BE2C (cell line): ENCODE data around the gene GADL1.

ENCODE experiments used
- DNase-seq: peaks from one replicate; pipeline ENCODE4 v3.0.0-alpha.2; 2020
- H3K27me3 ChIP-seq: fragments of 250-450 bp; sonication (Bioruptor Pico); 2 replicates; pipeline ENCODE4 v1.5.1; 2020; ENCODE audit warnings: mild to moderate bottlenecking
- H3K36me3 ChIP-seq: fragments of 250-450 bp; sonication (Bioruptor Pico); 2 replicates; pipeline ENCODE4 v1.5.1; 2020; ENCODE audit warnings: mild to moderate bottlenecking
- H3K4me1 ChIP-seq: fragments of 250-450 bp; sonication (Bioruptor Pico); 2 replicates; pipeline ENCODE4 v1.5.1; 2020
- H3K4me3 ChIP-seq: 2 replicates; pipeline ENCODE4 v1.5.1; 2011; ENCODE audit warnings: low read depth, low read length
- H3K9me3 ChIP-seq: fragments of 250-450 bp; sonication (Bioruptor Pico); 2 replicates; pipeline ENCODE4 v1.5.1; 2020
- TF ChIP-seq, protein P1 (sequence below): IDR thresholded peaks from 2 replicates; pipeline ENCODE4 v1.5.1; 2012; ENCODE audit warnings: mild to moderate bottlenecking, low read depth, low read length

The GADL1 gene

DNA sequence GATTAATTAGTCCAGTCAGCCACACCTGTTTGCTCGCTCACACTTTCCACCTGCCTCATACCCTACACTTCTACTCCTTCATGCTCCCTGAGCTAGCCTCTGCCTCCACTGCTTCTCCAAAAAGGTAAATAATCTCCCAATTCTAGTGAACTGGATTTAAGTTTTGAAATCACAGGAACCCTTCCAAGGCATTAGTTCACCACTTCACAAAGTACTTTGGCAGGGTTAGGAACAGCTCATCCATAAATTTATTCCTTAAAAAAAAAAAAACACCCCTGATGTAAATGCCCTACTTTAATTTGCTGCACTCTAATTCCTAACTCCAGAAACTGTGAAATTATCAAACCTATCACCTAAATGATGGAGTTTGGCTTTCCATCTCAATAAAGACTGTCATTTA lies 58.3 kb downstream of the GADL1 start:
- TF ChIP-seq, protein P1, sequence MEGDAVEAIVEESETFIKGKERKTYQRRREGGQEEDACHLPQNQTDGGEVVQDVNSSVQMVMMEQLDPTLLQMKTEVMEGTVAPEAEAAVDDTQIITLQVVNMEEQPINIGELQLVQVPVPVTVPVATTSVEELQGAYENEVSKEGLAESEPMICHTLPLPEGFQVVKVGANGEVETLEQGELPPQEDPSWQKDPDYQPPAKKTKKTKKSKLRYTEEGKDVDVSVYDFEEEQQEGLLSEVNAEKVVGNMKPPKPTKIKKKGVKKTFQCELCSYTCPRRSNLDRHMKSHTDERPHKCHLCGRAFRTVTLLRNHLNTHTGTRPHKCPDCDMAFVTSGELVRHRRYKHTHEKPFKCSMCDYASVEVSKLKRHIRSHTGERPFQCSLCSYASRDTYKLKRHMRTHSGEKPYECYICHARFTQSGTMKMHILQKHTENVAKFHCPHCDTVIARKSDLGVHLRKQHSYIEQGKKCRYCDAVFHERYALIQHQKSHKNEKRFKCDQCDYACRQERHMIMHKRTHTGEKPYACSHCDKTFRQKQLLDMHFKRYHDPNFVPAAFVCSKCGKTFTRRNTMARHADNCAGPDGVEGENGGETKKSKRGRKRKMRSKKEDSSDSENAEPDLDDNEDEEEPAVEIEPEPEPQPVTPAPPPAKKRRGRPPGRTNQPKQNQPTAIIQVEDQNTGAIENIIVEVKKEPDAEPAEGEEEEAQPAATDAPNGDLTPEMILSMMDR = no peak
- H3K27me3 ChIP-seq = no peaks in the 10 kb centered on the region
- H3K9me3 ChIP-seq = no peaks in the 10 kb centered on the region
- H3K4me3 ChIP-seq = no peak overlapping the region
- no peaks in the 10 kb centered on the region for H3K36me3 ChIP-seq
- DNase-seq = no peak
- no peaks in the 10 kb centered on the region for H3K4me1 ChIP-seq

DNA sequence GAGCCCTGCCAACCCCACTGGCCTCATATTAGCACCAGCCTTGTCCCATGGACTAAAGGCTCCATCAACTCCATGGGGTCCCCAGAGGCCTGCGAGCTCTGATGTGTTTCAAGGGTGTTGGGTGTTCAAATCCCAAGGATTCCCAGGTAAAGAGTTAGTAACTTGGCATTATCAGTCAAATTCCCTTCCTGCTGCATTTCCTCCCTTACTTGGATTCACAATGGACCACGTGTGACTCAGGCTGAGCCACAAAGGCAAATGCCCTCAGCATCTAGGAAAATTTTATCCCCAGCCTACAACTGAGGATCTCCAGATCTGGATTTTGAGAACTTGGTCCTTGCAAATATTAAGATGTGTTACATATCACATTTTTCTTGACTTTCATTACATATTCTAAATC lies 58.8 kb downstream of the GADL1 start:
- H3K4me3 ChIP-seq = no peak overlapping the region
- H3K36me3 ChIP-seq = no peaks in the 10 kb centered on the region
- DNase-seq = no peak
- H3K9me3 ChIP-seq = no peaks in the 10 kb centered on the region
- no peaks in the 10 kb centered on the region for H3K4me1 ChIP-seq
- no peaks in the 10 kb centered on the region for H3K27me3 ChIP-seq
- TF ChIP-seq, protein P1 = no peak

GRCh38 chr3:30832961-30833575 lies 61.4 kb downstream of the GADL1 start:
- Histone ChIP-seq H3K9me3 (no peaks in the 10 kb centered on the region), H3K4me1 (no peaks in the 10 kb centered on the region), H3K27me3 (no peaks in the 10 kb centered on the region), H3K4me3 (no peak overlapping the region), H3K36me3 (no peaks in the 10 kb centered on the region)
- TF ChIP-seq, protein P1 = no peak
- DNase-seq = no peak

GRCh38 chr3:30827080-30827479 lies 67.4 kb downstream of the GADL1 start:
- no peaks in the 10 kb centered on the region for H3K36me3 ChIP-seq
- H3K9me3 ChIP-seq = no peaks in the 10 kb centered on the region
- DNase-seq = no peak
- TF ChIP-seq, protein P1 = no peak
- H3K27me3 ChIP-seq = no peaks in the 10 kb centered on the region
- no peaks in the 10 kb centered on the region for H3K4me1 ChIP-seq
- H3K4me3 ChIP-seq = no peak overlapping the region

- Histone ChIP-seq H3K4me3 (no peak overlapping the region), H3K9me3 (no peaks in the 10 kb centered on the region), H3K27me3 (no peaks in the 10 kb centered on the region), H3K36me3 (no peaks in the 10 kb centered on the region), H3K4me1 (no peaks in the 10 kb centered on the region)
- DNase-seq = no peak
- TF ChIP-seq, protein P1 = no peak
These were observed 67.9 kb downstream of the GADL1 start for GRCh38 chr3:30826531-30826942.

- Histone ChIP-seq H3K4me3 (no peak overlapping the region), H3K36me3 (no peaks in the 10 kb centered on the region), H3K27me3 (no peaks in the 10 kb centered on the region), H3K9me3 (no peaks in the 10 kb centered on the region), H3K4me1 (no peaks in the 10 kb centered on the region)
- TF ChIP-seq, protein P1 = no peak
- no peak for DNase-seq
These were observed 75.2 kb downstream of the GADL1 start for GRCh38 chr3:30819067-30819798.
